BLaER1 treated with 17β-estradiol and CSF1 and Interleukin-3, amounts not matched to agents 10 nM and 100 nM (cell line): Measurements from ENCODE around the gene LMO1.

Source experiments
- H3K27ac ChIP-seq, 11 experiments: shearing (Covaris generic); formaldehyde crosslinking; 2 replicates each; pipeline ENCODE4 v1.8.1; 2022
- H3K27me3 ChIP-seq, 11 experiments: shearing (Covaris generic); formaldehyde crosslinking; 2 replicates each; pipeline ENCODE4 v1.8.1; 2022
- H3K36me3 ChIP-seq, 11 experiments: shearing (Covaris generic); formaldehyde crosslinking; 2 replicates each; pipeline ENCODE4 v1.8.1; 2022
- H3K4me1 ChIP-seq, 10 experiments: shearing (Covaris generic); formaldehyde crosslinking; 2 replicates each; pipeline ENCODE4 v1.8.1; 2022
- H3K4me2 ChIP-seq, 11 experiments: shearing (Covaris generic); formaldehyde crosslinking; 2 replicates each; pipeline ENCODE4 v1.8.1; 2022
- H3K4me3 ChIP-seq, 10 experiments: shearing (Covaris generic); formaldehyde crosslinking; 2 replicates each; pipeline ENCODE4 v1.8.1; 2022
- H3K9ac ChIP-seq, 11 experiments: shearing (Covaris generic); formaldehyde crosslinking; 2 replicates each; pipeline ENCODE4 v1.8.1; 2022
- H3K9me3 ChIP-seq, 11 experiments: shearing (Covaris generic); formaldehyde crosslinking; replicated peaks in 1 of 11; 2 replicates each; pipeline ENCODE4 v1.8.1; 2022
- H4K20me1 ChIP-seq, 11 experiments: shearing (Covaris generic); formaldehyde crosslinking; 2 replicates each; pipeline ENCODE4 v1.8.1; 2022
- Cebpa-rat ChIP-seq, 11 experiments: shearing (Covaris generic); IDR thresholded peaks; 2 replicates each; pipeline ENCODE4 v1.8.1; 2022

Gene LMO1

GRCh38 chr11:8192016-8192895 is 71.4 kb downstream of the LMO1 start:
- H3K9ac ChIP-seq, result no peak overlapping the region
- no peak overlapping the region for H3K4me2 ChIP-seq
- H3K36me3 ChIP-seq, result no peaks in the 10 kb centered on the region
- H3K27ac ChIP-seq, result no peak overlapping the region
- H3K4me1 ChIP-seq, result peaks cover 0 to 12% (median 4%) of the 10 kb centered on the region in 10 experiments; a peak in 7 of 20 replicates
- H3K4me3 ChIP-seq, result no peak overlapping the region
- no peaks in the 10 kb centered on the region for H3K27me3 ChIP-seq
- H4K20me1 ChIP-seq, result no peaks in the 10 kb centered on the region; a peak in 1 of 22 replicates
- no peak for TF ChIP-seq Cebpa-rat (IDR thresholded peaks at IDR 0.05)
- H3K9me3 ChIP-seq, result no peaks in the 10 kb centered on the region

GRCh38 chr11:8190431-8190830 is 73.2 kb downstream of the LMO1 start:
- Histone ChIP-seq H4K20me1 (no peaks in the 10 kb centered on the region; a peak in 1 of 22 replicates), H3K9me3 (0 out of 22 replicates have a peak, but pooled peaks cover 0 to under 1% (median 0%) of the 10 kb centered on the region in 11 experiments), H3K9ac (no peak overlapping the region), H3K36me3 (no peaks in the 10 kb centered on the region), H3K4me3 (no peak overlapping the region), H3K4me2 (no peak overlapping the region), H3K27ac (no peak overlapping the region), H3K27me3 (no peaks in the 10 kb centered on the region), H3K4me1 (no peaks in the 10 kb centered on the region)
- no peak for TF ChIP-seq Cebpa-rat (IDR thresholded peaks at IDR 0.05)

- Histone ChIP-seq H3K9me3 (peaks cover 0 to 14% (median 8%) of the 10 kb centered on the region in 11 experiments; a peak in 8 of 22 replicates), H3K36me3 (no peaks in the 10 kb centered on the region), H3K4me3 (no peak overlapping the region), H3K4me2 (no peak overlapping the region), H4K20me1 (no peaks in the 10 kb centered on the region), H3K9ac (no peak overlapping the region), H3K27me3 (no peaks in the 10 kb centered on the region), H3K27ac (no peak overlapping the region), H3K4me1 (no peaks in the 10 kb centered on the region)
- no peak for TF ChIP-seq Cebpa-rat (IDR thresholded peaks at IDR 0.05)
Measured at GRCh38 chr11:8186429-8186828, 77.2 kb downstream of the LMO1 start.

- H4K20me1 ChIP-seq, result no peaks in the 10 kb centered on the region
- no peak overlapping the region for H3K27ac ChIP-seq
- H3K9me3 ChIP-seq, result peaks cover 0 to 14% (median 8%) of the 10 kb centered on the region in 11 experiments; a peak in 8 of 22 replicates
- H3K9ac ChIP-seq, result no peak overlapping the region
- H3K4me2 ChIP-seq, result no peak overlapping the region
- H3K27me3 ChIP-seq, result no peaks in the 10 kb centered on the region
- H3K4me3 ChIP-seq, result no peak overlapping the region
- H3K36me3 ChIP-seq, result no peaks in the 10 kb centered on the region
- no peaks in the 10 kb centered on the region for H3K4me1 ChIP-seq
- no peak for TF ChIP-seq Cebpa-rat (IDR thresholded peaks at IDR 0.05)
Measured at GRCh38 chr11:8183111-8183510, 80.6 kb downstream of the LMO1 start.

GRCh38 chr11:8180469-8180868 is 83.2 kb downstream of the LMO1 start:
- H3K27ac ChIP-seq, result no peak overlapping the region
- no peaks in the 10 kb centered on the region for H3K36me3 ChIP-seq
- peaks cover 0 to 14% (median 8%) of the 10 kb centered on the region in 11 experiments; a peak in 8 of 22 replicates for H3K9me3 ChIP-seq
- no peak overlapping the region for H3K4me3 ChIP-seq
- no peaks in the 10 kb centered on the region for H3K27me3 ChIP-seq
- H4K20me1 ChIP-seq, result no peaks in the 10 kb centered on the region
- H3K4me2 ChIP-seq, result no peak overlapping the region
- no peak overlapping the region for H3K9ac ChIP-seq
- TF ChIP-seq Cebpa-rat (IDR thresholded peaks at IDR 0.05), result no peak
- H3K4me1 ChIP-seq, result no peaks in the 10 kb centered on the region

GRCh38 chr11:8178297-8178696 is 85.4 kb downstream of the LMO1 start:
- no peaks in the 10 kb centered on the region for H4K20me1 ChIP-seq

GRCh38 chr11:8177136-8177535 is 86.5 kb downstream of the LMO1 start:
- Histone ChIP-seq H3K27me3 (no peaks in the 10 kb centered on the region), H3K4me1 (no peaks in the 10 kb centered on the region), H3K27ac (no peak overlapping the region), H3K36me3 (no peaks in the 10 kb centered on the region), H3K9ac (no peak overlapping the region), H3K4me3 (no peak overlapping the region), H4K20me1 (no peaks in the 10 kb centered on the region), H3K9me3 (no peaks in the 10 kb centered on the region), H3K4me2 (no peak overlapping the region)
- no peak for TF ChIP-seq Cebpa-rat (IDR thresholded peaks at IDR 0.05)

More at GRCh38 chr11:8178297-8178696, 85.4 kb downstream of the LMO1 start:
- H3K4me2 ChIP-seq, result no peak overlapping the region
- H3K27me3 ChIP-seq, result no peaks in the 10 kb centered on the region
- no peak overlapping the region for H3K27ac ChIP-seq
- no peak overlapping the region for H3K4me3 ChIP-seq
- H3K9me3 ChIP-seq, result no peaks in the 10 kb centered on the region
- no peaks in the 10 kb centered on the region for H3K36me3 ChIP-seq
- no peak for TF ChIP-seq Cebpa-rat (IDR thresholded peaks at IDR 0.05)
- no peak overlapping the region for H3K9ac ChIP-seq
- no peaks in the 10 kb centered on the region for H3K4me1 ChIP-seq
